Measurements from ENCODE around the gene EDN3. TPM values are rescaled to one million over a fixed set of nuclear protein-coding genes. Genes with fewer than 3 reads are reported as not detected.

Gene EDN3
- polyA plus RNA-seq, 1 donor (not counting 4 experiments of a cell fraction or from before 2014, with no cell fraction given), result not detected

- Histone ChIP-seq H3K9ac (ENCODE audit: control insufficient read depth, extremely low read depth, insufficient read depth, low read length) (no peak overlapping the region), H3K4me1 (ENCODE audit: control insufficient read depth, extremely low read depth, insufficient read depth, low read length) (no peaks in the 10 kb centered on the region), H3K4me2 (ENCODE audit: control insufficient read depth, extremely low read depth, insufficient read depth, low read depth, low read length) (no peak overlapping the region), H3K4me3 (ENCODE audit: control insufficient read depth in 2 of 3, extremely low read depth in 1 of 3, insufficient read depth in 2 of 3, low read depth in 1 of 3, low read length in 3 of 3) (no peak overlapping the region), H3K9me3 (ENCODE audit: control insufficient read depth, low read depth, low read length) (no peaks in the 10 kb centered on the region), H3K79me2 (ENCODE audit: control insufficient read depth, insufficient read depth, low read length) (no peaks in the 10 kb centered on the region), H3K27me3 (ENCODE audit: control insufficient read depth, extremely low read depth, insufficient read depth, low read length) (peaks cover 16% of the 10 kb centered on the region), H3K27ac (ENCODE audit: control insufficient read depth, insufficient read depth, low read length) (no peak overlapping the region), H3K9me1 (ENCODE audit: control insufficient read depth, extremely low read depth, insufficient read depth, low read length) (no peaks in the 10 kb centered on the region), H3K36me3 (ENCODE audit: control insufficient read depth in 2 of 2, extremely low read depth in 1 of 2, insufficient read depth in 2 of 2, low read length in 2 of 2) (no peaks in the 10 kb centered on the region), H4K20me1 (ENCODE audit: control insufficient read depth, extremely low read depth, insufficient read depth, low read length) (no peaks in the 10 kb centered on the region), H2AFZ (ENCODE audit: control insufficient read depth, low read length) (no peak overlapping the region)
- dilution Hi-C loops (cut with MboI; ENCODE audit: extremely low pct_ligation_motif_present, low sequenced_read_pairs), result no loop called here
- TF ChIP-seq EZH2 (IDR thresholded peaks at IDR 0.05; ENCODE audit: low read length) (no peak), CTCF (optimal IDR thresholded peaks at IDR 0.05 in 1 of 3, IDR thresholded peaks at IDR 0.05 in 1 of 3, conservative IDR thresholded peaks at IDR 0.05 in 1 of 3; ENCODE audit: extremely low read depth in 1 of 3, insufficient read depth in 2 of 3, low read length in 3 of 3) (no peak)
- DNase-seq (ENCODE audit: low read depth, low spot score) (no peak), FAIRE-seq (no peak)
Measured at GRCh38 chr20:59301343-59302007, 1.1 kb downstream of the EDN3 start.

GRCh38 chr20:59305908-59306655 is 5.7 kb downstream of the EDN3 start:
- dilution Hi-C loops (cut with MboI; ENCODE audit: extremely low pct_ligation_motif_present, low sequenced_read_pairs), result no loop called here

More at GRCh38 chr20:59305908-59306655, 5.7 kb downstream of the EDN3 start:
- H3K9ac ChIP-seq (ENCODE audit: control insufficient read depth, extremely low read depth, insufficient read depth, low read length), result no peak overlapping the region
- H3K27me3 ChIP-seq (ENCODE audit: control insufficient read depth, extremely low read depth, insufficient read depth, low read length), result peaks cover 6% of the 10 kb centered on the region
- TF ChIP-seq EZH2 (IDR thresholded peaks at IDR 0.05; ENCODE audit: low read length), result no peak
- TF ChIP-seq CTCF (optimal IDR thresholded peaks at IDR 0.05 in 1 of 3, IDR thresholded peaks at IDR 0.05 in 1 of 3, conservative IDR thresholded peaks at IDR 0.05 in 1 of 3; ENCODE audit: extremely low read depth in 1 of 3, insufficient read depth in 2 of 3, low read length in 3 of 3), result no peak
- H2AFZ ChIP-seq (ENCODE audit: control insufficient read depth, low read length), result no peak overlapping the region
- no peak overlapping the region for H3K4me2 ChIP-seq (ENCODE audit: control insufficient read depth, extremely low read depth, insufficient read depth, low read depth, low read length)
- DNase-seq (ENCODE audit: low read depth, low spot score) (no peak), FAIRE-seq (no peak)
- no peaks in the 10 kb centered on the region for H3K36me3 ChIP-seq (ENCODE audit: control insufficient read depth in 2 of 2, extremely low read depth in 1 of 2, insufficient read depth in 2 of 2, low read length in 2 of 2)
- no peaks in the 10 kb centered on the region for H4K20me1 ChIP-seq (ENCODE audit: control insufficient read depth, extremely low read depth, insufficient read depth, low read length)
- no peaks in the 10 kb centered on the region for H3K9me3 ChIP-seq (ENCODE audit: control insufficient read depth, low read depth, low read length)
- H3K79me2 ChIP-seq (ENCODE audit: control insufficient read depth, insufficient read depth, low read length), result no peaks in the 10 kb centered on the region
- no peak overlapping the region for H3K4me3 ChIP-seq (ENCODE audit: control insufficient read depth in 2 of 3, extremely low read depth in 1 of 3, insufficient read depth in 2 of 3, low read depth in 1 of 3, low read length in 3 of 3)
- no peaks in the 10 kb centered on the region for H3K9me1 ChIP-seq (ENCODE audit: control insufficient read depth, extremely low read depth, insufficient read depth, low read length)
- H3K4me1 ChIP-seq (ENCODE audit: control insufficient read depth, extremely low read depth, insufficient read depth, low read length), result no peaks in the 10 kb centered on the region
- H3K27ac ChIP-seq (ENCODE audit: control insufficient read depth, insufficient read depth, low read length), result no peak overlapping the region

Data from keratinocyte (primary cell).